ENCODE results near the gene LENG9. TPM values are rescaled to one million over a fixed set of nuclear protein-coding genes. Genes with fewer than 3 reads are reported as not detected.
"Not testable (repeated sequence)": the region's sequence is repeated elsewhere in the genome, so short reads cannot be mapped to it uniquely, and the experiment has no call there.

Gene LENG9
- total RNA-seq = 2.9 TPM
- long read RNA-seq, partial matches to known transcripts = 0 of 1 reads
- long read RNA-seq, other reads (novel, unspliced or antisense) = 0 of 1 reads

DNA sequence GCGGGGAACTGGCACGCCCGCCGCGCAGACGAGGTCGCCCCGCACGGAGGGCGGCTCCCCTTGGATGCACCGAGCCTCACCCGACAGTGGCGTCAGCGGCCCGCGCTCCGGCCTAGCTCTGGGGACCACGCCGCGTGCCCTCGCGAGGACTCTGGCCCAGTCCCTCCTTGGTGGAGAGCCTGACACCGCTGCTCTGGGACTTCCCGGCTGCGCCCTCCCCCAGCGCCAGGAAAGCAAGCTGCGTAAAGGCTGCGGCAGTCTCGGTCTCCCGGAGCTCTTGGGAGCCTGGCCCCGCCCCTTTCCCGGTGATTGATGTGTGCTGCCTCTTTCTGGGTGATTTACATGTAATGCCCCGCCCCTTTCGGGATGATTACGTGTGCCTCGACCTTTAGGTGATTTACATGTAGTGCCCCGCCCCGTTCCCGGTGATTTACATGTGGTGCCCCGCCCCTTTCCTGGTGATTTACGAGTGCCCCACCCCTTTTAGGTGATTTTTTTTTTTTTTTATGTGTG lies at the start of gene LENG9:
LENG9 (minus strand) TSS at position 248 of the 513 bp plus-strand sequence. CDS start 252 bp downstream, outside the sequence.
- DNase-seq (ENCODE audit: low spot score) = peak; percentile 98
- intact Hi-C loops (cut with DNase I) = loop anchor here (1.0 kb wide), 1 partner anchor 15 kb away; no protein-coding TSS in a partner anchor

GRCh38 chr19:54509200-54509940 lies 45.8 kb upstream of the LENG9 start:
- DNase-seq (ENCODE audit: low spot score); intact Hi-C loops (cut with DNase I): not testable (repeated sequence)

GRCh38 chr19:54508487-54508886 lies 44.9 kb upstream of the LENG9 start:
- DNase-seq (ENCODE audit: low spot score); intact Hi-C loops (cut with DNase I): not testable (repeated sequence)

DNA sequence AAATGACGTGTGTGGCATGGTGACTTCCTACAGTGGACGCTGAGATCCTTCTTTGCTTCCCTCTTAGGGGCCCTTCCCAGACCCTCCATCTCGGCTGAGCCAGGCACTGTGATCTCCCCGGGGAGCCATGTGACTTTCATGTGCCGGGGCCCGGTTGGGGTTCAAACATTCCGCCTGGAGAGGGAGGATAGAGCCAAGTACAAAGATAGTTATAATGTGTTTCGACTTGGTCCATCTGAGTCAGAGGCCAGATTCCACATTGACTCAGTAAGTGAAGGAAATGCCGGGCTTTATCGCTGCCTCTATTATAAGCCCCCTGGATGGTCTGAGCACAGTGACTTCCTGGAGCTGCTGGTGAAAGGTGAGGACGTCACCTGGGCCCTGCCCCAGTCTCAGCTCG lies 44.2 kb upstream of the LENG9 start:
- intact Hi-C loops (cut with DNase I) = no loop called here
- DNase-seq (ENCODE audit: low spot score) = no peak

DNA sequence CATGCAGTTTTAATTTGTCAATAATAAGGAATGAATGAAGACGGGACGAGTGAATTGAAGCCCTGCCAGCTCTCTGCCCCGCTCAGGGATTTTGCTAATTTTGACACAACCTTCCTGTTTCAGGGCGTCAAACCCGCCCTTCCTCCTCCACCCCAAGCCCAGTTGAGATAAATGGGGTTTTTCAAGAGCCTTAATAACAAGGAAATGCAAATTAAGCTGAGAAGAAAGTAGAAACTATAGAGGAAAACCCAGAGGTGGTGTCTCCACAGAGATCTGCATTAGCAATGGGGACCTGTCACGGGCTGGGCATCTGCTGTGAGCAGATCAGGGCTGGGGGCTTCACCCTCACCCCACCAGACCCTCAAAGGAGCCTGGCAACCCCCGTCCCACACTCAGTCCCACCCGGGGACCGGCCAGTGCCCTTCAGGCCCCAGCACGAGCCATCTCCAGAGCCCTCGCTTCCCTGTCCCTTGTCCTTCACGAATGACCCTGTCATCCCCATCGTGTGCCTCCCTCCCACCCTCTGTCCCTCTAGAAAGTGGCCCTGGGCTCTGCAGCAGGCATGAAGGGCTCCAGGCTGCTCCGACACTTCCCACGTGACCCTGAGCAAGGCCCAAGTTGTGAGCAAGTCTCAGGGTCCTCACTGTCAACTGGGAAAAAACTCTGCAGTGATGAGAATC lies 43.6 kb upstream of the LENG9 start:
- intact Hi-C loops (cut with DNase I) = not testable (repeated sequence)

DNA sequence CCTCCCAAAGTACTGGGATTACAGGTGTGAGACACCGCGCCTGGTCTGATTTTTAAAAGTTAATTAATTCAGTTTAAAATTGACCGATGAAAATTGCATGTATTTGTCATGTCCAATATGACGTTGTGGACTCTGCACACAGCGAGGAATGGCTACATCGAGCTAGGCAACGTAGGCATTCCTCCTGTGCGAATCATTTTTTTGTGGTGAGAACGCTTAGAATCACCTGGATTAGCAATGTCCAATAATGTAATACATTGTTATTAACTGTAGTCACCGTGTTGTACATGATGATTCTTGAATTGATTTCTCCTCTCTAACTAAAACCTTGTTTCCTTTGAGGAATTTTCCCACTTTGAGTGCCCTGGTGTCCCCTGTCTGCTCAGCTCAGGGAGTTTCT lies 42.5 kb upstream of the LENG9 start:
- DNase-seq (ENCODE audit: low spot score) = no peak
- intact Hi-C loops (cut with DNase I) = no loop called here

More for the DNA sequence above, 43.6 kb upstream of the LENG9 start:
- DNase-seq (ENCODE audit: low spot score) = not testable (repeated sequence)

- intact Hi-C loops (cut with DNase I) = not testable (repeated sequence)
These were observed 42.0 kb upstream of the LENG9 start for GRCh38 chr19:54505542-54505941.

GRCh38 chr19:54502518-54503048 lies 39.0 kb upstream of the LENG9 start, which contains the start of gene LAIR2:
LAIR2 (plus strand) TSS chr19:54502831; CDS start chr19:54502919, 88 bp downstream.
- intact Hi-C loops (cut with DNase I) = no loop called here
- DNase-seq (ENCODE audit: low spot score) = no peak

More at GRCh38 chr19:54505542-54505941, 42.0 kb upstream of the LENG9 start:
- DNase-seq (ENCODE audit: low spot score) = not testable (repeated sequence)

DNA sequence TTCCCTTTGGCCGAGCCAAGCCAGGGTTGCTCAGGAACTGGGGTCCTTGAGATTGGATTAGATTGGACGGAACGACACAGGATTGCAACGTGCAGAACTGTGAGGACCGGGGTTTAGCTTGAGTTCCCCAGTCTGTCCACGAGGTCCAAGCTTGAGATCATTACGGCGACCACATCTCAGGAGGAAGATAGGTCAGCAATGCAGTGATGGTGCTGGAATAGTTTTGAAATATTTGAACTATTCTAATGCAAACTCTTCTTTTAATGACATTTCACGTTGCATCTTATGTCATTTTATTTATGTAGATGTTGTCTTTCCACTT lies 34.8 kb upstream of the LENG9 start:
- DNase-seq (ENCODE audit: low spot score); intact Hi-C loops (cut with DNase I): not testable (repeated sequence)

- DNase-seq (ENCODE audit: low spot score); intact Hi-C loops (cut with DNase I): not testable (repeated sequence)
These were observed 34.3 kb upstream of the LENG9 start for GRCh38 chr19:54497747-54498450.

- DNase-seq (ENCODE audit: low spot score); intact Hi-C loops (cut with DNase I): not testable (repeated sequence)
These were observed 31.7 kb upstream of the LENG9 start for GRCh38 chr19:54495284-54495683.

DNA sequence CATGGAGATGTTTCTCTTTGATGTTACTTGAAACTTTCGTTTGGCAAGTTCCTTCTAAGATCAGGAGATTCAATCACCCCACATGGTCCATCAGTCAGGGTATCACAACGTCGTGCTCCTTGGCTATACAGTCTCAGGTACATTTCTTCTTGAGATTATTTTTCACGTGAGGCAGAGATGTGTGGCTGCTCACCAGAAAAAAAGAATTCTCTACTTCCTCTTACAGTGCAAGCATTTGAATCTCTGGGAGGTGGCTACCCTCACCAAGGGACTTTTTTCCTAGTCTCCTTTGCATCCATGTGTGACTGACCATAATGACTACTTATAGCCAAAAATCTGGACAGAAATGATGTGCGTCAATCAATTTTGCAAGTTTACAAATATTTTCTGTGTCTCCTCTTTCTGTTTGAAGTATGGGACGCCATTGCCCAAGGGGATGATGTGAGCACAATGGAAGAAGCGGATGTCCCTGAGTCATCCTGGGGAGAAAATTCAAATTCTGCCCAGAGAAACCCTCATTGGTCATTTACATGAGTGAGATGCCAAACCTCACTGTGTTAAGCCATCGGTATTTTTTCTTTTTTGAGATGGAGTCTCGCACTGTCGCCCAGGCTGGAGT lies 30.5 kb upstream of the LENG9 start:
- intact Hi-C loops (cut with DNase I) = no loop called here
- no peak for DNase-seq (ENCODE audit: low spot score)

DNA sequence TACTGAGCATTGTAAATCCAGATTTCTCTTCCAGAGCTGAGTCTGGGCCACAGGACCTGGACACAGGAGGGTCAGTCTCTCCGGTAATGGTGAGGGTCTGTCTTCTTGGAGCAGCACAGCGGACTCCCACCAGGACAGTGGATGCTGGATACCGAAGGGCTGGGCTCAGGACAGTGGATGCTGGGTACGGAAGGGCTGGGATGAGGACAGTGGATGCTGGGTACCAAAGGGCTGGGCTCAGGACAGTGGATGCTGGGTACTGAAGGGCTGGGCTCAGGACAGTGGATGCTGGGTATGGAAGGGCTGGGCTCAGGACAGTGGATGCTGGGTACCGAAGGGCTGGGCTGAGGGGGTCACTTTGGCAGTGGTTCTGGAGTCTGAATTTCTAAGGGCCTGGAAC lies 29.5 kb upstream of the LENG9 start:
- intact Hi-C loops (cut with DNase I); DNase-seq (ENCODE audit: low spot score): not testable (repeated sequence)

DNA sequence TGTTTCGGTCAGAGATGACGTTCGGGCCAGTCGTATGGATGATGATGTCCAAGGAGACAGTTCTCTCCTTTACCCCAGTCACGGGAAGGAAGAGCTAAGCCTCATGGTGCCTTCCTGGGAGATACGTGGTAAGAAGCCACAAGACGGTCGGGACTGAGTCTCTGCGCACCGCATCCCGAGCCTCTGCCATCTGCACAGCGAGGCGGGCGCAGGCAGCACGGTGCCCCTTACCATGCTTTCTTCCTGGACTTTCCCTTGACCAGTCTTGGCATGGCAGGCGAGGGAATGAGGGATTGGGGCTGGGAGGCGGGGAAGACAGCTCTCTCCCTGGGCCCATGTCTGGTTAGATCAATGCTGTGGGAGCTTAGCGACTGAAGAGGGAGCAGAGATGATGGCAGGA lies 29.0 kb upstream of the LENG9 start:
- intact Hi-C loops (cut with DNase I) = no loop called here
- no peak for DNase-seq (ENCODE audit: low spot score)

DNA sequence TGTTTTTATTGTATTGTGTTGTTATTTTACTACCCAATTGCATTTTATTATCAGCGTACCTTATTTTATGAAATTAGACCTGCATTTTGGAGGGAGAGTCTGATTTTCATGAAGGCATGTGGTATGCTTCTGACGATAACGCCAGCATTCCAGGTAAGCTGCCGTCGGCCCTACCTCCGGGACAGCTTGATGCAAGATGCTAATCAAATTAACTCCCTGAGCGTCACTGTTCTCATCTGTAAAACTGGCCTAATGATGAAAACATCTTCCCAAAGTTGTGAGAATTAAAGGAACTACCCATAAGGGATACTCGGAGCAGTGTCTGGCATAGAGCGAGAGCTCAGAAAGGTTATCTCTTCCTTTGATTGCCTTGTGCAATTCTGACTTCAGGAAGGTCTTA lies 26.2 kb upstream of the LENG9 start:
- intact Hi-C loops (cut with DNase I) = no loop called here

GRCh38 chr19:54489341-54489740 lies 25.8 kb upstream of the LENG9 start:
- no peak for DNase-seq (ENCODE audit: low spot score)
- intact Hi-C loops (cut with DNase I) = no loop called here

More for the DNA sequence above, 26.2 kb upstream of the LENG9 start:
- DNase-seq (ENCODE audit: low spot score) = no peak

GRCh38 chr19:54485851-54486250 lies 22.3 kb upstream of the LENG9 start:
- intact Hi-C loops (cut with DNase I) = no loop called here
- DNase-seq (ENCODE audit: low spot score) = no peak

DNA sequence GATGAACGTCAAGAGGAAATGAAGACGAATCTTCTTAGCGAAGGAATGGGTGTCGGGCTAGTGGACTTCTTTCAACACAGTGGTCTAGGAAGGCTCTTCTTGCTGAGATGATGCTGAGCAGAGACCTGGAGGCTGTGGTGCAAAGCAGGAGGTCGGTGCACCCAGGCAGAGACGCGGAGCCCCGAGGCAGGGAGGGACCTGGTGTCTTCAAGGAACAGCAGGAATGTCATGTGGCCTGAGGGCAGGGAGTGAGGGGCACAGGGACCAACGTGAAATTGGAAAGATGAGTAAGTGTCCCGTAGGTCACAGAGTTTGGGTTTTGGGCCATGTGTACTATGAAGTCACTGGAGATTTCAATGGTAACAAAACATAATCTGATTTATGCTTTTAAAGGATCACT lies 20.9 kb upstream of the LENG9 start:
- intact Hi-C loops (cut with DNase I) = loop anchor here (5.0 kb wide), 1 partner anchor 193 kb away; no protein-coding TSS in a partner anchor
- no peak for DNase-seq (ENCODE audit: low spot score)

GRCh38 chr19:54482889-54483288 lies 19.3 kb upstream of the LENG9 start:
- intact Hi-C loops (cut with DNase I) = loop anchor here (5.0 kb wide), 1 partner anchor 194 kb away; no protein-coding TSS in a partner anchor
- DNase-seq (ENCODE audit: low spot score) = no peak
